Tibial nerve (tissue), 4 donors: ENCODE results near the gene EPHX1. TPM values are rescaled to one million over a fixed set of nuclear protein-coding genes. Genes with fewer than 3 reads are reported as not detected.
A peak's percentile ranks its signal among the peaks of the same experiment; 100 is the strongest.

ENCODE experiments used
- DNase-seq, 2 donors: peaks; one replicate each; pipeline ENCODE4 v3.0.0-alpha.2; 2019; ENCODE audit warnings: low spot score in 2 of 2
- H3K27ac ChIP-seq, 4 donors: fragments of 200-600 bp; sonication (generic) in 3 of 4; one replicate each; pipeline ENCODE4 v1.5.1; 2017 to 2019; ENCODE audit warnings: mild to moderate bottlenecking in 1 of 4
- H3K27me3 ChIP-seq, 2 donors: fragments of 200-600 bp; sonication (generic) in 1 of 2; one replicate each; pipeline versions ENCODE4 v1.5.1 to v1.6.0; 2017 to 2019
- H3K36me3 ChIP-seq, 3 donors: fragments of 200-600 bp; sonication (generic); one replicate each; pipeline ENCODE4 v1.5.1; 2018 to 2019
- H3K4me1 ChIP-seq, 4 donors: fragments of 200-600 bp; sonication (generic) in 3 of 4; one replicate each; pipeline ENCODE4 v1.5.1; 2017 to 2019
- H3K4me3 ChIP-seq, 4 donors: fragments of 200-600 bp; sonication (generic) in 3 of 4; one replicate each; pipeline ENCODE4 v1.5.1; 2017 to 2019; ENCODE audit warnings: mild to moderate bottlenecking in 1 of 4, moderate library complexity in 1 of 4
- H3K9me3 ChIP-seq, 4 donors: fragments of 200-600 bp; sonication (generic) in 3 of 4; one replicate each; pipeline ENCODE4 v1.5.1; 2017 to 2019
- CTCF ChIP-seq, 5 experiments: fragments of 200-600 bp in 3 of 5; fragments of 450-650 bp in 2 of 5; sonication (generic) in 3 of 5; IDR thresholded peaks; one replicate each; pipeline ENCODE4 v1.5.1; 2016 to 2019; ENCODE audit warnings: antibody characterized with exemption in 5 of 5, mild to moderate bottlenecking in 3 of 5, moderate library complexity in 2 of 5
- EP300 ChIP-seq, 2 donors: sonication (generic); formaldehyde crosslinking; IDR thresholded peaks; one replicate each; pipeline ENCODE4 v1.6.1; 2017; ENCODE audit warnings: antibody characterized with exemption in 2 of 2, mild to moderate bottlenecking in 1 of 2
- POLR2A ChIP-seq, 2 donors: fragments of 450-650 bp; IDR thresholded peaks; one replicate each; pipeline ENCODE4 v1.6.1; 2017; ENCODE audit warnings: antibody characterized with exemption in 2 of 2, mild to moderate bottlenecking in 2 of 2, moderate library complexity in 2 of 2
- WGBS, 2 donors: methylation state at CpG; one replicate each; pipeline ENCODE4 v1.1.5; 2018; 5-methylcytosine and 5-hydroxymethylcytosine counted together
- total RNA-seq, 4 donors: library from RNA; depleted of rRNA; stranded (reverse); fragments of >200 nt; gene quantifications; one replicate each; pipeline ENCODE4 v1.1.0, GENCODE V29; 2016

Gene EPHX1
- total RNA-seq, 4 donors from 2014 or later: 80.1 to 203 (median 133) TPM

- H3K27ac ChIP-seq: peak overlapping the region in 1 of 4 donors; percentile 64
- WGBS, 2 donors: 63 to 65% methylated on average over 12 of the region's 12 CpGs
Observed at GRCh38 chr1:225823811-225824261, 13.9 kb downstream of the EPHX1 start.

GRCh38 chr1:225824533-225824941 lies 14.6 kb downstream of the EPHX1 start:
- no peaks in the 10 kb centered on the region for H3K9me3 ChIP-seq

More at GRCh38 chr1:225823811-225824261, 13.9 kb downstream of the EPHX1 start:
- no peaks in the 10 kb centered on the region for H3K9me3 ChIP-seq
- TF ChIP-seq EP300 (IDR thresholded peaks at IDR 0.05) (no peak), POLR2A (IDR thresholded peaks at IDR 0.05) (no peak), CTCF (IDR thresholded peaks at IDR 0.05) (no peak)
- H3K36me3 ChIP-seq: peaks cover 0 to 15% (median 0%) of the 10 kb centered on the region in 3 donors
- H3K4me3 ChIP-seq: no peak overlapping the region
- H3K27me3 ChIP-seq: no peaks in the 10 kb centered on the region
- peaks cover 0 to 60% (median 22%) of the 10 kb centered on the region in 4 donors for H3K4me1 ChIP-seq
- DNase-seq: no peak

GRCh38 chr1:225825078-225825477 lies 15.2 kb downstream of the EPHX1 start:
- Histone ChIP-seq H3K27me3 (no peaks in the 10 kb centered on the region), H3K9me3 (no peaks in the 10 kb centered on the region), H3K27ac (peak overlapping the region in 1 of 4 donors; percentile 11), H3K4me1 (peaks cover 0 to 50% (median 22%) of the 10 kb centered on the region in 4 donors), H3K36me3 (peaks cover 0 to 27% (median 0%) of the 10 kb centered on the region in 3 donors), H3K4me3 (no peak overlapping the region)
- WGBS, 2 donors: 73 to 74% methylated on average over 6 of the region's 6 CpGs
- no peak for DNase-seq
- no peak for TF ChIP-seq EP300 (IDR thresholded peaks at IDR 0.05)
- TF ChIP-seq POLR2A (IDR thresholded peaks at IDR 0.05): no peak
- no peak for TF ChIP-seq CTCF (IDR thresholded peaks at IDR 0.05)

More at GRCh38 chr1:225824533-225824941, 14.6 kb downstream of the EPHX1 start:
- 80% methylated on average over 12 of the region's 12 CpGs for WGBS, 2 donors
- Histone ChIP-seq H3K27me3 (no peaks in the 10 kb centered on the region), H3K27ac (peak overlapping the region in 1 of 4 donors; percentile 11), H3K36me3 (peaks cover 0 to 22% (median 0%) of the 10 kb centered on the region in 3 donors), H3K4me3 (no peak overlapping the region), H3K4me1 (peaks cover 0 to 55% (median 22%) of the 10 kb centered on the region in 4 donors)
- no peak for DNase-seq
- TF ChIP-seq POLR2A (IDR thresholded peaks at IDR 0.05) (no peak), CTCF (IDR thresholded peaks at IDR 0.05) (no peak), EP300 (IDR thresholded peaks at IDR 0.05) (no peak)

GRCh38 chr1:225825607-225826007 lies 15.7 kb downstream of the EPHX1 start:
- Histone ChIP-seq H3K27ac (peak overlapping the region in 2 of 4 donors; percentile 11 to 66), H3K4me3 (no peak overlapping the region), H3K27me3 (no peaks in the 10 kb centered on the region), H3K4me1 (peaks cover 0 to 48% (median 22%) of the 10 kb centered on the region in 4 donors), H3K9me3 (no peaks in the 10 kb centered on the region), H3K36me3 (peaks cover 0 to 32% (median 0%) of the 10 kb centered on the region in 3 donors)
- no peak for DNase-seq
- TF ChIP-seq POLR2A (IDR thresholded peaks at IDR 0.05) (no peak), CTCF (IDR thresholded peaks at IDR 0.05) (no peak), EP300 (IDR thresholded peaks at IDR 0.05) (no peak)
- 38 to 43% methylated on average over 7 of the region's 7 CpGs for WGBS, 2 donors

- H3K36me3 ChIP-seq: peaks cover 0 to 42% (median 4%) of the 10 kb centered on the region in 3 donors
- H3K4me1 ChIP-seq: peaks cover 0 to 48% (median 22%) of the 10 kb centered on the region in 4 donors
- no peak overlapping the region for H3K4me3 ChIP-seq
- TF ChIP-seq CTCF (IDR thresholded peaks at IDR 0.05): no peak
- no peak for TF ChIP-seq POLR2A (IDR thresholded peaks at IDR 0.05)
- no peak for TF ChIP-seq EP300 (IDR thresholded peaks at IDR 0.05)
- WGBS, 2 donors: 78 to 86% methylated on average over 7 to 8 of the region's 8 CpGs
- no peak for DNase-seq
- no peaks in the 10 kb centered on the region for H3K27me3 ChIP-seq
- peak overlapping the region in 1 of 4 donors; percentile 11 for H3K27ac ChIP-seq
- no peaks in the 10 kb centered on the region for H3K9me3 ChIP-seq
Observed at GRCh38 chr1:225827076-225827475, 17.2 kb downstream of the EPHX1 start.
